Mucosa of descending colon (tissue), 3 donors: ENCODE results near the gene FGD4. TPM values are rescaled to one million over a fixed set of nuclear protein-coding genes. Genes with fewer than 3 reads are reported as not detected.

Experiments
- ATAC-seq: fragments of 200-7000 bp; cut with Tn5 transposase; one replicate; pipeline ENCODE4 v1.9.1; 2020; ENCODE audit warnings: mild to moderate bottlenecking, moderate library complexity
- DNase-seq, 3 donors: peaks; one replicate each; pipeline ENCODE4 v3.0.0-alpha.2; 2020
- H3K36me3 ChIP-seq: fragments of 200-600 bp; one replicate; pipeline ENCODE4 v1.8.0; 2021; ENCODE audit warnings: low read depth, mild to moderate bottlenecking
- H3K4me1 ChIP-seq: fragments of 200-600 bp; one replicate; pipeline ENCODE4 v1.8.0; 2021; ENCODE audit warnings: low read depth, mild to moderate bottlenecking
- H3K4me3 ChIP-seq: fragments of 200-600 bp; one replicate; pipeline ENCODE4 v1.8.0; 2021; ENCODE audit warnings: mild to moderate bottlenecking
- H3K9me3 ChIP-seq: fragments of 200-600 bp; one replicate; pipeline ENCODE4 v1.8.0; 2021; ENCODE audit warnings: mild to moderate bottlenecking
- CTCF ChIP-seq: fragments of 200-600 bp; IDR thresholded peaks from one replicate; pipeline ENCODE4 v1.8.0; 2022; ENCODE audit warnings: antibody characterized with exemption, mild to moderate bottlenecking
- intact Hi-C, 2 donors: fragments of 100-400 bp; cut with DNase I in 1 of 2; cut with micrococcal nuclease in 1 of 2; formaldehyde crosslinking; loops; one replicate each; pipeline versions ENCODE4 v1.11.0 to v1.11.1; 2022; cut with DNase I, micrococcal nuclease
- total RNA-seq, 3 donors: library from RNA; stranded (reverse); fragmentation: NEBNext Ultra II Directional in 2 of 3; extraction: Animal tissue kit (Norgen Biotek cat#: 25700) in 2 of 3; gene quantifications; one replicate each; pipeline versions ENCODE4 v1.2.1 to v1.2.4, GENCODE V29; 2021 to 2023
- donor health status: DM: no; HTN: no; CAD: no; lungs with moderate emphysema.
- donor health status: DM: no; HTN: no; CAD: no.
- donor health status: DM: no; HTN: yes; CAD: no.

FGD4 gene
- total RNA-seq, 3 donors from 2014 or later: 31.5 to 66.7 (median 51.7) TPM

- no peaks in the 10 kb centered on the region for H3K9me3 ChIP-seq
- no peak for TF ChIP-seq CTCF
- no peak for ATAC-seq
- intact Hi-C loops: no loop called here
- H3K4me1 ChIP-seq: peaks cover 5% of the 10 kb centered on the region
- no peak overlapping the region for H3K4me3 ChIP-seq
- no peaks in the 10 kb centered on the region for H3K36me3 ChIP-seq
- no peak for DNase-seq
Observed at GRCh38 chr12:32420356-32420755, 21.0 kb downstream of the FGD4 start.

GRCh38 chr12:32423559-32423958 is 24.2 kb downstream of the FGD4 start:
- intact Hi-C loops: no loop called here
- no peaks in the 10 kb centered on the region for H3K36me3 ChIP-seq
- ATAC-seq: no peak
- H3K4me1 ChIP-seq: peaks cover 5% of the 10 kb centered on the region
- no peak for DNase-seq
- no peaks in the 10 kb centered on the region for H3K9me3 ChIP-seq
- H3K4me3 ChIP-seq: no peak overlapping the region
- no peak for TF ChIP-seq CTCF

- TF ChIP-seq CTCF: no peak
- peak; percentile 65 for ATAC-seq
- no peak overlapping the region for H3K4me3 ChIP-seq
Observed at GRCh38 chr12:32431025-32431424, 31.7 kb downstream of the FGD4 start.

GRCh38 chr12:32435921-32436705 is 36.8 kb downstream of the FGD4 start:
- Histone ChIP-seq H3K9me3 (no peaks in the 10 kb centered on the region), H3K4me1 (peaks cover 2% of the 10 kb centered on the region), H3K36me3 (no peaks in the 10 kb centered on the region), H3K4me3 (no peak overlapping the region)
- no peak for ATAC-seq
- no peak for TF ChIP-seq CTCF
- intact Hi-C loops: no loop called here
- no peak for DNase-seq

More at GRCh38 chr12:32431025-32431424, 31.7 kb downstream of the FGD4 start:
- DNase-seq: no peak
- intact Hi-C loops: no loop called here
- no peaks in the 10 kb centered on the region for H3K36me3 ChIP-seq
- peaks cover 13% of the 10 kb centered on the region for H3K4me1 ChIP-seq
- no peaks in the 10 kb centered on the region for H3K9me3 ChIP-seq

- Histone ChIP-seq H3K9me3 (no peaks in the 10 kb centered on the region), H3K36me3 (no peaks in the 10 kb centered on the region), H3K4me3 (no peak overlapping the region), H3K4me1 (no peaks in the 10 kb centered on the region)
- intact Hi-C loops: no loop called here
- DNase-seq (no peak), ATAC-seq (peak; percentile 15)
- no peak for TF ChIP-seq CTCF
Observed at GRCh38 chr12:32437095-32437515, 37.7 kb downstream of the FGD4 start.
